GM12872 (cell line): ENCODE measurements around the gene CCDC120.

Source experiments
- CTCF ChIP-seq: IDR thresholded peaks from 3 replicates; pipeline ENCODE4 v1.5.1; 2011; ENCODE audit warnings: low read depth, mild to moderate bottlenecking, low read length, moderate library complexity; ENCODE audit not compliant: insufficient read depth

The CCDC120 gene

DNA sequence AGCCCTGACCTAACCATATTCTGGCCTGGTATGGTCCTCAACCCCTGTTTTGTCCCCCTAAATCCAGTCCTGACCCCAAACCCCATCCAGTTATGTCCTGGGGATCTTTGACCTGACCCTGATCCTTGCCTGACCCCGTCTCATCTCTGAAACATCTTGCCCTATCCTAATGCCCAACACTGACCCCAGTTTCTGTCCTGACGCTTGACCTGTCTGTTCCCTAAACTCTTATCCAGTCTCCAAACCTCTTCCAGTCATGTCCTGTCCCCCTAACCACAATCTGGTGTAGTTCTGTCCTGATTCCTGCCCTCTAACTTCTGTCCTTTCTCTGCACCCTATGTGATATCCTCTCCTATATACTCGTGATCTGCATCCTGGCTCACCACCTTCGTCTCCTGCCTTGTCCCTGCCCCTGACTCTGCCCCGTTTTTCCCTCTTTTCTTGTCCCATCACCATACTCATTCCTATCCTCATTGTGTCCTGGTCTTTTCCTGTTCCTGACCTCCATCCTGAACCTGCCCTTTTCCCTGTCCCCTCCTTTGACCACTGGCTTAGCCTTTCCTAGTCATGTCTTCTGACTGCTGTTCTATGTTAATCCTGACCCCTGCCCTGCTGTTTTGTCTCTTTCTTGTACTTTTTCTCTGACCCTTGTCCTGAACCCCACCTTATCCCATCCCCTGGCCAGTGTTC, 4.6 kb upstream of the CCDC120 start:
- TF ChIP-seq CTCF: no peak

- TF ChIP-seq CTCF: no peak
Measured at GRCh38 chrX:49059201-49059600, 402 bp downstream of the CCDC120 start.

GRCh38 chrX:49059681-49060085, 884 bp downstream of the CCDC120 start:
- no peak for TF ChIP-seq CTCF

GRCh38 chrX:49060914-49061313, 2.1 kb downstream of the CCDC120 start:
- TF ChIP-seq CTCF: no peak

DNA sequence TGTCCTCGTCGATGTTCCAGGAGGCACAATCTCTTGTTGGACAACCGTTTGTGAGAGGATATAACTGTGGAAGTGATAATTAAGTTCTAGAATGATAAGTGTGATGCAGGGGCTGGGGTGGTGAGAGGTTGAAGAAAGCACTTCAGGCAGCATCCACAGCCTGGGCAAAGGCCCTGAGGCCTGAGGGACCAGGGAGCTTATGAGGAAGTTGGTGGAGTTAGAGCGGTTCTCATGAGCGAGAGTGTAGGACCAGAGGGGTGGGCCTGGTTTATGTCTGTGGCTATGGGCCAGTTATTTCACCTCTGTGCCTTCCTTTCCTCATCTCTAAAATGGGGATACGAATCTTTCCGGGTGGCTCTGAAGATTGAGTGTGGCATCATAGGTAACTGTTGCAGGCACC, 2.7 kb downstream of the CCDC120 start:
- TF ChIP-seq CTCF: no peak

DNA sequence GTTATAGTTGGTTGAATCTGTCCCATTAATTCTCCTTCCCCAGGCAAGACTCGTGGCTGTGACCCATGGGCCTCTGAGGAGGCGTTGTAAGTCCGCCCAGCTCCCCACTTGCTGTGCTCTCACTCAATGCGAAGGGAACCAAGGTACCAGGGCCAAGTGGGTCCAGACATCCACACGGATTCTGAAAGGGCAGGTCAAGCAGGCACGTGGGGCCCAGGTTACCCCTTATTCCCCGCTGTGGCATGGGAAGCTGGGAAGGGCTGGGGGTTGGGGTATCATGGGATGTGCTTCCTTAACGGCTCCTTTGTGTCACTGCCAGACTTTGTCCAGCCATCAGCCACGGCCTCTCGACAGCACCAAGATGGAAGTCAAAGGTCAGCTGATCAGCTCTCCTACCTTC, 3.1 kb downstream of the CCDC120 start:
- no peak for TF ChIP-seq CTCF

DNA sequence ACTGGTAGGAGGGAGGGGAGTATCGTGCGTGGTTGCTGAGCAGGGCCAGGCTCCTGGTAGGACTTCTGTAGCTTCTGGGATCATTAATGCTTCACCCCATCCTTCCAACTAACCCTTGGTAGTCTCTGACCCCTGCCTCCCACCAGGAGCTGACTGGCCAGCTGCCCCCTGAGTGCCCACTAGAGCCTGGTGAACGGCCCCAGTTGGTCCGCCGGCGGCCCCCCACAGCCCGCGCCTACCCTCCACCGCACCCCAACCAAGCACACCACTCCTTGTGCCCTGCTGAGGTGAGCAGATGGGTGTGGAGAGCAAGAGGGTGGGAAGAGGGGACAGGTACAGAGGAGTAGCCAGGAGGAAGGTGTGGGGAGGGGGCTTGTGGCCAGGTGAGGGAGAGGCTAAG, 4.9 kb downstream of the CCDC120 start:
- no peak for TF ChIP-seq CTCF

- TF ChIP-seq CTCF: no peak
Measured at GRCh38 chrX:49064303-49064702, 5.5 kb downstream of the CCDC120 start.
